ENCODE data around the gene LGALS12. TPM values are rescaled to one million over a fixed set of nuclear protein-coding genes. Genes with fewer than 3 reads are reported as not detected.

The LGALS12 gene
- total RNA-seq, 4 donors from 2014 or later: 0.47 to 2.0 TPM; not detected in 2

DNA sequence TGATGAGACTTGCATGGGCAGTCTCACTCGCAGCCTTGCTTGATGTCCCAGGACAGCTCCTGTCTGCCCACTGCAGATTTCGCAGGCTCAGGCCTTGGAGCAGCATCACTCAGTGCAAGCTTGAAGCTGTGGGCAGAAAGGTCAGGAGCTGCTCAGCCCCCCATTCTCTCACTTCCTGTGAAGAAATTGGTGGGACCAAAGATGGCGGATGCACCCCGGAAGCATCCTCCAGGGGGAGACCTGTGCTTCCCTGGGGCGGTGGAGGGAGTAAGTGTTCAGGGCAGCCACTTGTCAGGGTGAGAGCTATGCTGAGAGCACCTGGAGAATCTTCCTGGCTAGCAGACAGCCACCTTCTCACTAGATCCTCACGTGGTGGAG, 46.0 kb downstream of the LGALS12 start:
- WGBS, 2 donors (ENCODE audit: low coverage in 1 of 2): 77 to 92% methylated on average over 3 to 5 of the region's 6 CpGs
- no peaks in the 10 kb centered on the region for H3K27me3 ChIP-seq
- H3K4me3 ChIP-seq: no peak overlapping the region
- ATAC-seq: no peak
- H3K27ac ChIP-seq: no peak overlapping the region
- TF ChIP-seq POLR2A (IDR thresholded peaks at IDR 0.05) (no peak), POLR2AphosphoS5 (IDR thresholded peaks at IDR 0.05) (no peak)
- H3K4me1 ChIP-seq: no peaks in the 10 kb centered on the region
- H3K9me3 ChIP-seq: no peaks in the 10 kb centered on the region
- H3K36me3 ChIP-seq: peaks cover 0 to 9% of the 10 kb centered on the region in 2 donors

GRCh38 chr11:63552921-63553320, 47.0 kb downstream of the LGALS12 start:
- H3K9me3 ChIP-seq: no peaks in the 10 kb centered on the region
- H3K4me1 ChIP-seq: no peaks in the 10 kb centered on the region
- 80 to 87% methylated on average over 1 to 4 of the region's 7 CpGs for WGBS, 2 donors (ENCODE audit: low coverage in 1 of 2)
- no peaks in the 10 kb centered on the region for H3K36me3 ChIP-seq
- no peaks in the 10 kb centered on the region for H3K27me3 ChIP-seq
- no peak overlapping the region for H3K27ac ChIP-seq
- TF ChIP-seq POLR2A (IDR thresholded peaks at IDR 0.05) (no peak), POLR2AphosphoS5 (IDR thresholded peaks at IDR 0.05) (no peak), CTCF (IDR thresholded peaks at IDR 0.05) (no peak), EP300 (IDR thresholded peaks at IDR 0.05) (no peak)
- H3K4me3 ChIP-seq: no peak overlapping the region
- ATAC-seq: no peak

GRCh38 chr11:63553759-63554158, 47.9 kb downstream of the LGALS12 start:
- TF ChIP-seq CTCF (IDR thresholded peaks at IDR 0.05): no peak
- no peak for TF ChIP-seq POLR2A (IDR thresholded peaks at IDR 0.05)
- no peak for TF ChIP-seq EP300 (IDR thresholded peaks at IDR 0.05)
- TF ChIP-seq POLR2AphosphoS5 (IDR thresholded peaks at IDR 0.05): no peak
- no peak for ATAC-seq
- Histone ChIP-seq H3K4me3 (no peak overlapping the region), H3K4me1 (no peaks in the 10 kb centered on the region), H3K36me3 (no peaks in the 10 kb centered on the region), H3K27ac (no peak overlapping the region), H3K27me3 (no peaks in the 10 kb centered on the region), H3K9me3 (no peaks in the 10 kb centered on the region)
- WGBS, 2 donors (ENCODE audit: low coverage in 1 of 2): 40 to 80% methylated on average over 1 to 6 of the region's 8 CpGs

GRCh38 chr11:63554877-63555223, 49.0 kb downstream of the LGALS12 start:
- Histone ChIP-seq H3K36me3 (no peaks in the 10 kb centered on the region), H3K27me3 (no peaks in the 10 kb centered on the region), H3K4me3 (no peak overlapping the region), H3K9me3 (no peaks in the 10 kb centered on the region), H3K4me1 (no peaks in the 10 kb centered on the region), H3K27ac (no peak overlapping the region)
- no peak for ATAC-seq
- 63 to 77% methylated on average over 4 of the region's 4 CpGs for WGBS, 2 donors (ENCODE audit: low coverage in 1 of 2)
- no peak for TF ChIP-seq CTCF (IDR thresholded peaks at IDR 0.05)
- TF ChIP-seq EP300 (IDR thresholded peaks at IDR 0.05): no peak
- TF ChIP-seq POLR2AphosphoS5 (IDR thresholded peaks at IDR 0.05): no peak
- TF ChIP-seq POLR2A (IDR thresholded peaks at IDR 0.05): no peak

DNA sequence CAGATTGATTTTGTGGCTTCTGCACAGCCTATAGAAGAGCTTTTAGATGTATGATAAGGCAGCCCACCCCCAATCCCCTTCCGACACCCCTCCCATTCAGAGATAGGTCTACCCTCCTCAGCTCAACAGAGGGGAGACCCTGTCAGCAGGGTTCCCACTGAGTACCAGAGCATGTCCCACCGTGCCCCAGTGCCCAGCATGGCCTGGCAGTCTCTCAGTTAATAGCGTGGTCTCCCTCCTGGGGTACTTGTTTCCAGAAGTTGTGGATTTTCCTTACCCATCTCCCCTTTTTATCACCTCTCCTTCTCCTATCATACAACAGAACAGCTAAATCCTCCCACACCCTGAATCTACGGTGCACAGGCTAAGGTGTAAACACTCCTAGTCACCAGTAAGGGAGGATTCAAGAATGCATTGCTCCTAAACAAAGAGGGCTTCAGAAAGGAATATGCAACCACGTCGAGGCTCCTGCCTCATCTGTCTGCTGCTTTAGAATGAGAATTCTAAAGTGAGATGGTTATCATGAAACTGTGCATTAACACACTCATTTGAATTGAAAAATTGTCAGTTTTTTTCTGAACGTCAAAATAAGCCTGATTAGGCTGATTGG, 50.6 kb downstream of the LGALS12 start:
- Histone ChIP-seq H3K27me3 (no peaks in the 10 kb centered on the region), H3K9me3 (no peaks in the 10 kb centered on the region), H3K36me3 (no peaks in the 10 kb centered on the region), H3K4me3 (no peak overlapping the region), H3K27ac (no peak overlapping the region), H3K4me1 (no peaks in the 10 kb centered on the region)
- TF ChIP-seq CTCF (IDR thresholded peaks at IDR 0.05) (no peak), POLR2AphosphoS5 (IDR thresholded peaks at IDR 0.05) (no peak), EP300 (IDR thresholded peaks at IDR 0.05) (no peak), POLR2A (IDR thresholded peaks at IDR 0.05) (no peak)
- 54 to 60% methylated on average over 2 to 4 of the region's 7 CpGs for WGBS, 2 donors (ENCODE audit: low coverage in 1 of 2)
- ATAC-seq: no peak

Data from gastroesophageal sphincter (tissue), 4 donors.